DOHH2 (cell line): ENCODE data around the gene SKAP1.

Experiments used
- CTCF ChIP-seq: fragments of 200-600 bp; sonication (generic); IDR thresholded peaks from one replicate; pipeline ENCODE4 v1.5.1; 2014; ENCODE audit warnings: antibody characterized with exemption, mild to moderate bottlenecking, low read depth, low read length; ENCODE audit not compliant: poor library complexity, severe bottlenecking
- EZH2phosphoT487 ChIP-seq: fragments of 200-600 bp; sonication (generic); IDR thresholded peaks from 2 replicates; pipeline ENCODE4 v1.6.1; 2017; ENCODE audit warnings: borderline replicate concordance, mild to moderate bottlenecking, antibody characterized with exemption, low read length, moderate library complexity, mixed read lengths

GRCh38 chr17:48427598-48427997 is 2.4 kb downstream of the SKAP1 start:
- TF ChIP-seq CTCF: no peak
- no peak for TF ChIP-seq EZH2phosphoT487
